HepG2 (cell line): Measurements from ENCODE around the gene LTC4S. TPM values are rescaled to one million over a fixed set of nuclear protein-coding genes. Genes with fewer than 3 reads are reported as not detected.
A peak's percentile ranks its signal among the peaks of the same experiment; 100 is the strongest.

ENCODE experiments used
- ATAC-seq: fragments of 200-7000 bp; cut with Tn5 transposase; 3 replicates; pipeline ENCODE4 v1.9.1; 2020; ENCODE audit warnings: mild to moderate bottlenecking, moderate library complexity
- BruUV-seq: library from RNA; stranded (reverse); fragments of 400-500 nt; replicated peaks from 2 replicates; lab custom pipeline; 2021; lab: Mats Ljungman, UMichigan
- CTCF ChIA-PET: fragments of 300-600 bp; formaldehyde crosslinking; extraction: SDS; loops from one replicate; lab custom pipeline; 2021; ENCODE audit warnings: low total read pairs, inconsistent platforms, low intra/inter-chr PET ratio; lab: Yijun Ruan, JAX
- POLR2A ChIA-PET: fragments of 350-600 bp; sonication (Branson Sonifier 250); formaldehyde crosslinking; loops from one replicate; lab custom pipeline; 2020; ENCODE audit warnings: antibody characterized with exemption, inconsistent platforms; lab: Yijun Ruan, JAX
- DNase-seq: peaks from one replicate; pipeline ENCODE4 v3.0.0-alpha.2; 2015; ENCODE audit warnings: low spot score
- FAIRE-seq: peaks from 3 replicates; lab custom pipeline; 2011; peaks lifted over from hg19 to GRCh38; lab: Jason Lieb, UNC
- H2AFZ ChIP-seq: one replicate; pipeline ENCODE4 v1.6.1; 2011; ENCODE audit warnings: low read length, inconsistent platforms
- H3K27ac ChIP-seq: fragments of 300-600 bp; 3 replicates; pipeline ENCODE4 v1.8.0; 2011; ENCODE audit warnings: mixed run types, mild to moderate bottlenecking, mixed read lengths, low read length, inconsistent platforms; ENCODE audit not compliant: insufficient read depth; ENCODE audit errors: extremely low read length
- H3K27me3 ChIP-seq, 2 experiments: fragments of 200-600 bp in 1 of 2; 2 replicates in 1 of 2; 3 replicates in 1 of 2; pipeline versions ENCODE4 v1.6.0 to v1.8.0; 2011; ENCODE audit warnings: low read length in 2 of 2, mild to moderate bottlenecking in 2 of 2, moderate library complexity in 2 of 2, inconsistent platforms in 1 of 2; ENCODE audit not compliant: insufficient read depth in 2 of 2, control insufficient read depth in 1 of 2
- H3K36me3 ChIP-seq, 2 experiments: fragments of 200-600 bp in 1 of 2; replicated peaks in 1 of 2; 2 replicates in 1 of 2; 3 replicates in 1 of 2; pipeline versions ENCODE4 v1.5.1 to v1.8.0; 2011; ENCODE audit warnings: low read length in 2 of 2, inconsistent platforms in 1 of 2; ENCODE audit not compliant: insufficient read depth in 2 of 2, control insufficient read depth in 1 of 2
- H3K4me1 ChIP-seq: 2 replicates; pipeline ENCODE4 v1.5.1; 2012; ENCODE audit warnings: low read length, inconsistent platforms; ENCODE audit not compliant: insufficient read depth
- H3K4me2 ChIP-seq: 2 replicates; pipeline ENCODE4 v1.6.0; 2011; ENCODE audit warnings: low read depth, low read length, inconsistent platforms
- H3K4me3 ChIP-seq, 3 experiments: fragments of 200-600 bp in 1 of 3; sonication (generic), shearing (Covaris generic) in 1 of 3; replicated peaks in 1 of 3; 2 replicates each; pipeline ENCODE4 v1.5.1; 2011 to 2016; ENCODE audit warnings: low read length in 3 of 3, inconsistent platforms in 2 of 3, low read depth in 2 of 3, mild to moderate bottlenecking in 2 of 3, control low read depth in 1 of 3, mixed read lengths in 1 of 3; ENCODE audit not compliant: insufficient read depth in 1 of 3
- H3K79me2 ChIP-seq: one replicate; pipeline ENCODE4 v1.6.1; 2011; ENCODE audit warnings: low read length, inconsistent platforms; ENCODE audit not compliant: insufficient read depth
- H3K9ac ChIP-seq: 2 replicates; pipeline ENCODE4 v1.6.0; 2011; ENCODE audit warnings: mild to moderate bottlenecking, low read depth, low read length, inconsistent platforms; ENCODE audit not compliant: insufficient read depth
- H3K9me3 ChIP-seq: 2 replicates; pipeline ENCODE4 v1.5.1; 2012; ENCODE audit warnings: mild to moderate bottlenecking, low read length
- H4K20me1 ChIP-seq: 2 replicates; pipeline ENCODE4 v1.6.0; 2011; ENCODE audit warnings: inconsistent platforms, mild to moderate bottlenecking, low read length, moderate library complexity; ENCODE audit not compliant: insufficient read depth
- ARHGAP35 ChIP-seq: sonication (generic); formaldehyde crosslinking; IDR thresholded peaks from 2 replicates; pipeline ENCODE4 v1.9.0; 2022; ENCODE audit warnings: mild to moderate bottlenecking, inconsistent platforms, moderate library complexity, missing genetic modification reagents, borderline replicate concordance
- BCL3 ChIP-seq: sonication (generic); formaldehyde crosslinking; IDR thresholded peaks from 2 replicates; pipeline ENCODE4 v1.5.1; 2020; ENCODE audit warnings: mild to moderate bottlenecking, missing genetic modification reagents, moderate library complexity
- BORCS8-MEF2B ChIP-seq: sonication (generic); formaldehyde crosslinking; IDR thresholded peaks from 2 replicates; pipeline ENCODE4 v1.8.0; 2022; ENCODE audit warnings: mild to moderate bottlenecking, missing genetic modification reagents
- DMTF1 ChIP-seq: sonication (generic); formaldehyde crosslinking; IDR thresholded peaks from 2 replicates; pipeline ENCODE4 v1.4.0; 2020; ENCODE audit warnings: mild to moderate bottlenecking, missing genetic modification reagents
- EED ChIP-seq: sonication (generic); formaldehyde crosslinking; IDR thresholded peaks from 2 replicates; pipeline ENCODE4 v1.5.0; 2020; ENCODE audit warnings: mild to moderate bottlenecking, missing genetic modification reagents
- KAT8 ChIP-seq: IDR thresholded peaks from 2 replicates; pipeline ENCODE4 v1.6.1; 2016; ENCODE audit warnings: missing genetic modification reagents, missing compliant biosample characterization
- KDM4B ChIP-seq: sonication (generic); formaldehyde crosslinking; IDR thresholded peaks from 2 replicates; pipeline ENCODE4 v1.4.0; 2020; ENCODE audit warnings: missing genetic modification reagents
- NFE2L2 ChIP-seq: fragments of 150-350 bp; IDR thresholded peaks from 2 replicates; pipeline ENCODE4 v1.6.1; 2014; ENCODE audit warnings: low read length
- SMAD3 ChIP-seq: sonication (generic); formaldehyde crosslinking; IDR thresholded peaks from 2 replicates; pipeline ENCODE4 v1.4.0; 2020; ENCODE audit warnings: missing genetic modification reagents
- SRSF4 ChIP-seq: fragments of 200-400 bp; formaldehyde crosslinking; IDR thresholded peaks from one replicate; pipeline ENCODE4 v1.6.1; 2018; ENCODE audit warnings: mild to moderate bottlenecking, low read depth, low read length, moderate library complexity; ENCODE audit not compliant: poor library complexity, severe bottlenecking
- TARDBP ChIP-seq: sonication (generic); formaldehyde crosslinking; IDR thresholded peaks from 2 replicates; pipeline ENCODE4 v1.8.0; 2022; ENCODE audit warnings: mild to moderate bottlenecking, missing genetic modification reagents
- ZBTB38 ChIP-seq: sonication (generic); formaldehyde crosslinking; IDR thresholded peaks from 2 replicates; pipeline ENCODE4 v1.5.1; 2020; ENCODE audit warnings: mild to moderate bottlenecking, missing genetic modification reagents
- ZFP82 ChIP-seq: sonication (generic); formaldehyde crosslinking; IDR thresholded peaks from 2 replicates; pipeline ENCODE4 v1.5.1; 2020; ENCODE audit warnings: mild to moderate bottlenecking, missing genetic modification reagents, borderline replicate concordance
- ZNF143 ChIP-seq: sonication (generic); formaldehyde crosslinking; IDR thresholded peaks from 2 replicates; pipeline ENCODE4 v1.4.0; 2020; ENCODE audit warnings: missing genetic modification reagents
- ZNF468 ChIP-seq: sonication (generic); formaldehyde crosslinking; IDR thresholded peaks from 2 replicates; pipeline ENCODE4 v1.8.0; 2022; ENCODE audit warnings: mild to moderate bottlenecking, moderate library complexity, missing genetic modification reagents
- ZNF878 ChIP-seq: sonication (generic); formaldehyde crosslinking; IDR thresholded peaks from 2 replicates; pipeline ENCODE4 v1.8.1; 2023; ENCODE audit warnings: mild to moderate bottlenecking, missing genetic modification reagents, moderate library complexity
- WGBS: methylation state at CpG from one replicate; pipeline ENCODE4 v1.1.6; 2017; ENCODE audit warnings: low lambda C conversion rate; 5-methylcytosine and 5-hydroxymethylcytosine counted together
- in situ Hi-C: cut with HindIII; loops from 2 replicates; pipeline ENCODE4 v1.10.0; 2017; ENCODE audit warnings: low pct_unique_long_range_greater_than_20kb; ENCODE audit not compliant: extremely low pct_ligation_motif_present
- intact Hi-C: fragments of 100-400 bp; cut with micrococcal nuclease; formaldehyde crosslinking; loops from one replicate; pipeline ENCODE4 v1.10.0; 2022; ENCODE audit not compliant: unreplicated experiment
- polyA plus RNA-seq, 8 experiments: library from polyadenylated mRNA; depleted of rRNA in 3 of 8; stranded (reverse) in 7 of 8; unstranded in 1 of 8; fragments of >200 nt; fragmentation: Illumina TruSeq in 4 of 8; extraction: Trizol in 4 of 8; gene quantifications; 2 replicates each; pipeline versions ENCODE4 v1.2.1 to v1.2.3, GENCODE V29; 2011 to 2016; ENCODE audit warnings: low read depth in 4 of 8, missing spikeins in 1 of 8, mixed read lengths in 1 of 8; ENCODE audit not compliant: insufficient read depth in 1 of 8
- total RNA-seq, 5 experiments: library from RNA; depleted of rRNA; stranded (reverse); fragments of >200 nt; fragmentation: Illumina TruSeq; extraction: Trizol; gene quantifications; 2 replicates each; pipeline ENCODE4 v1.2.3, GENCODE V29; 2016; ENCODE audit warnings: low read depth in 1 of 5
- TF ChIP-seq, protein P1 (sequence below): sonication (generic); formaldehyde crosslinking; IDR thresholded peaks from 2 replicates; pipeline ENCODE4 v1.8.0; 2022; ENCODE audit warnings: missing genetic modification reagents, mild to moderate bottlenecking, inconsistent platforms, borderline replicate concordance

The LTC4S gene
- total and polyA plus RNA-seq, 2 of the 13 experiments (the other 11 are each of a cell fraction or from before 2014, with no cell fraction given): 0.35 TPM; not detected in 1

GRCh38 chr5:179817890-179818745 is 24.3 kb downstream of the LTC4S start (continued):
- no peak for TF ChIP-seq NFE2L2
- TF ChIP-seq ZFP82 (CRISPR knock-in tag): no peak
- TF ChIP-seq BORCS8-MEF2B (CRISPR knock-in tag): 0 out of 2 replicates have a peak, but pooled peaks have one; percentile 1
- TF ChIP-seq ZNF468 (CRISPR knock-in tag): no peak
- no peak for TF ChIP-seq ZNF878 (CRISPR knock-in tag)
- no peak for TF ChIP-seq SMAD3 (CRISPR knock-in tag)
- no peak for TF ChIP-seq KAT8 (CRISPR knock-in tag)
- peak; percentile 42; the same call in 1 of the 2 replicates for TF ChIP-seq EED (CRISPR knock-in tag)
- peak; percentile 27 for TF ChIP-seq ZBTB38

DNA sequence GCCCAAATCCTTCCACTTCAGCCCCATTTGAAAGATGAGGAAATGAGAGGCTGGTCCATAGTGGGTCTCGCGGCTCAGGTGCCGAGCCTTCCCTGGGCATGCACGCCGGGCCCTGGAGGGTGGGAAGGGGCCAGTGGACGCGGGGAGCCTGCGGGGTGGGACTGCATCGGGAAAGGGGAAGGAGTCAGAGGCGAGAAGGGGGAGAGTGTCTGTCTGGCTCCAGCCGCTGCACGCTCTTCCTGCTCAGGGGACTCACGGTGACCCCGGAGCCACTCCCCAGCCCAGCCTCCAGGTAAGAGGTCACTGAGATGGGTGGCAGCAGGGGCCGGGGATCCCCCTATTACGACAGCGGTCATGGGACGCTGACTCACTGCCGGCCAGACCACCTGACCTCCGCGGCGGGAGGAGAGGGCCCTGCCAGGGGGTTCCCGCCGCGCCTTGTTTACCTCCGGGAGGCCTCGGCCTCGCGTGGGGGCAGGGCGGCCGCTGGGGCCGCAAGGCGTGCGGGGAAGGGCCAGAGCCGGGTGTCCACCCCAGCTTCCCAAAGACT is 25.0 kb downstream of the LTC4S start:
- peak overlapping the region; percentile 100 for H3K9ac ChIP-seq
- H3K36me3 ChIP-seq: peaks cover 9 to 13% of the 10 kb centered on the region in 2 experiments; a peak in 3 of 5 replicates
- peaks cover 51% of the 10 kb centered on the region for H3K4me1 ChIP-seq
- TF ChIP-seq BCL3 (CRISPR knock-in tag) (peak; percentile 100), ARHGAP35 (CRISPR knock-in tag) (no peak; the same call in 1 of the 2 replicates), TARDBP (peak; percentile 84), KDM4B (CRISPR knock-in tag) (peak; percentile 82; the same call in 1 of the 2 replicates), ZNF143 (peak; percentile 36), SRSF4 (no peak), DMTF1 (0 out of 2 replicates have a peak, but pooled peaks have one; percentile 33)
- TF ChIP-seq, protein P1, sequence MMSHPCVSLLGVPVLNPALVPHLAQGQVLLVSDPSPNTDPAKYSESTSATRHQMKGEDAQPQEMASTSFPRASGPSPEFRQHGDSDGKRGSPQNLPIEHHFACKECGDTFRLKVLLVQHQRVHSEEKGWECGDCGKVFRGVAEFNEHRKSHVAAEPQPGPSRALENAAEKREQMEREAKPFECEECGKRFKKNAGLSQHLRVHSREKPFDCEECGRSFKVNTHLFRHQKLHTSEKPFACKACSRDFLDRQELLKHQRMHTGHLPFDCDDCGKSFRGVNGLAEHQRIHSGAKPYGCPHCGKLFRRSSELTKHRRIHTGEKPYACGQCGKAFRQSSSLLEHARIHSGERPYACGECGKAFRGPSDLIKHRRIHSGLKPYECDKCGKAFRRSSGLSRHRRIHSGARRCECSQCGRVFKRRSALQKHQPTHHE (CRISPR knock-in tag): no peak

More for the DNA sequence above, 25.0 kb downstream of the LTC4S start:
- Histone ChIP-seq H3K4me3 (peak overlapping the region; percentile 49 to 99 (median 58); a peak in 5 of 6 replicates), H4K20me1 (peaks cover 25% of the 10 kb centered on the region), H3K9me3 (no peaks in the 10 kb centered on the region), H2AFZ (no peak overlapping the region), H3K79me2 (peaks cover 34% of the 10 kb centered on the region), H3K27ac (peak overlapping the region; percentile 99), H3K4me2 (peak overlapping the region; percentile 92), H3K27me3 (no peaks in the 10 kb centered on the region)
- intact Hi-C loops: loop anchor here (1.0 to 2.0 kb wide), 2 partner anchors 11 to 14 kb away; no protein-coding TSS in a partner anchor
- POLR2A ChIA-PET: interaction anchor here (0.7 to 5.3 kb wide), 11 partner anchors 8 to 196 kb away, joined by 3 to 115 read pairs (median 7); partner anchors contain the start of genes CBY3, HNRNPH1, MAML1 and MGAT4B
- DNase-seq (peak; percentile 94), FAIRE-seq (peak; percentile 82), ATAC-seq (peak; percentile 65)
- no TSS peak for BruUV-seq
- in situ Hi-C loops: no loop called here
- 0% methylated on average over 3 of the region's 35 CpGs for whole genome bisulfite sequencing
- CTCF ChIA-PET: no interaction called here
